ENCODE data around the gene AVL9.

DNA sequence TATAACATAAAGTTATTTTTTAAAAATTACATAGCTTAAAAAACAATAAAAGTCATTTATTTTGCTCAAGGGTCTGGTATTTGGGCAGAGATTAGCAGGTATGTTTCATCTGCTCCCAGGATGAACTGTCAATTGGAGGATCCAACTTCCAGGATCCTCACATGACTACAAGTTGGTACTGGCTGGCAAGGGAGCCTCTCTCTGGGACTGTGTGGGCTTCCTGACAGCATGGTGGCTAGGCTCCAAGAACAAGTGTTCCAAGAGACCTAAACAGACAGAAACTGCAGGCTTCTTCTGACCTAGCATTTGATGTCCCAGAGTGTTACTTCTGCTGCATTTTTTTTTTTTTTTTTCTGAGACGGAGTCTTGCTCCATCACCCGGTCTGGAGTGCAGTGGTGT, 107.2 kb downstream of the AVL9 start:
- TF ChIP-seq, protein P1, sequence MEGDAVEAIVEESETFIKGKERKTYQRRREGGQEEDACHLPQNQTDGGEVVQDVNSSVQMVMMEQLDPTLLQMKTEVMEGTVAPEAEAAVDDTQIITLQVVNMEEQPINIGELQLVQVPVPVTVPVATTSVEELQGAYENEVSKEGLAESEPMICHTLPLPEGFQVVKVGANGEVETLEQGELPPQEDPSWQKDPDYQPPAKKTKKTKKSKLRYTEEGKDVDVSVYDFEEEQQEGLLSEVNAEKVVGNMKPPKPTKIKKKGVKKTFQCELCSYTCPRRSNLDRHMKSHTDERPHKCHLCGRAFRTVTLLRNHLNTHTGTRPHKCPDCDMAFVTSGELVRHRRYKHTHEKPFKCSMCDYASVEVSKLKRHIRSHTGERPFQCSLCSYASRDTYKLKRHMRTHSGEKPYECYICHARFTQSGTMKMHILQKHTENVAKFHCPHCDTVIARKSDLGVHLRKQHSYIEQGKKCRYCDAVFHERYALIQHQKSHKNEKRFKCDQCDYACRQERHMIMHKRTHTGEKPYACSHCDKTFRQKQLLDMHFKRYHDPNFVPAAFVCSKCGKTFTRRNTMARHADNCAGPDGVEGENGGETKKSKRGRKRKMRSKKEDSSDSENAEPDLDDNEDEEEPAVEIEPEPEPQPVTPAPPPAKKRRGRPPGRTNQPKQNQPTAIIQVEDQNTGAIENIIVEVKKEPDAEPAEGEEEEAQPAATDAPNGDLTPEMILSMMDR (IDR thresholded peaks at IDR 0.05), result no peak
- no peak for TF ChIP-seq EZH2 (IDR thresholded peaks at IDR 0.05; ENCODE audit: borderline replicate concordance, insufficient read depth, low read depth, low read length, poor library complexity, severe bottlenecking)
